Measurements from ENCODE around the gene MIS18A.

DNA sequence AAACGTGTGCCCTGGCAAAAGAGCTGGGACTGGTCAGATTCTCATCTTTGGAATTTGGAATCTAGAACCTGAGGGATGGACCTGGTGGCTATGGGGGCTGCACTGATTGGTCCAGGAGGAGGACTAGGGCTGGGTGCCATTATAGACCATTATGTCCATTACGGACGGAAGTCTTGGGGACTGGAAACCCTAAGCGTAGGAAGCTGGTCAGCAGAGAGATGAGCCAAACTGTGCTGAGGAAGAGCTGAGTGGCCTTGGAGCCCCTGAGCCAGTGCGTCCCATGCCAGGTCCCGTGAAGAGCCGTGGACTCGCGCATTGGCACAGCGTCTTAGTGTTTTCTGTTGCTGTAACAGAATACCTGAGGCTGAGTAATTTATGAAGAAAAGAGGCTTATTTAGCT is 29.8 kb upstream of the MIS18A start:
- no peak for TF ChIP-seq POLR2A (IDR thresholded peaks at IDR 0.05; ENCODE audit: low read depth, low read length)
- TF ChIP-seq POLR2AphosphoS5 (IDR thresholded peaks at IDR 0.05; ENCODE audit: low read depth, low read length) = no peak
